H1 (cell line): ENCODE results near the gene ASTN2. TPM values are rescaled to one million over a fixed set of nuclear protein-coding genes. Genes with fewer than 3 reads are reported as not detected.

ENCODE experiments used
- CTCF ChIA-PET: fragments of 300-600 bp; sonication (Branson Sonifier 250); formaldehyde crosslinking; loops from one replicate; lab custom pipeline; 2021; ENCODE audit not compliant: partially characterized antibody; lab: Charles Lee
- POLR2A ChIA-PET: fragments of 300-600 bp; sonication (Branson Sonifier 250); formaldehyde crosslinking; loops from one replicate; lab custom pipeline; 2021; ENCODE audit warnings: inconsistent platforms; ENCODE audit not compliant: partially characterized antibody; lab: Charles Lee
- DNase-seq, 2 experiments: peaks; one replicate each; pipeline versions ENCODE4 v3.0.0 to v3.0.0-alpha.2; 2010 to 2022; ENCODE audit warnings: low spot score in 2 of 2, low read depth in 1 of 2, mixed read lengths in 1 of 2
- FAIRE-seq: peaks from 2 replicates; lab custom pipeline; 2011; peaks lifted over from hg19 to GRCh38; lab: Jason Lieb, UNC
- H2AFZ ChIP-seq: 2 replicates; pipeline ENCODE4 v1.8.1; 2012; ENCODE audit warnings: low read length, inconsistent platforms
- H2AK5ac ChIP-seq: 2 replicates; pipeline ENCODE4 v1.6.1; 2013; ENCODE audit warnings: low read depth, low read length
- H2BK120ac ChIP-seq: replicated peaks from 2 replicates; pipeline ENCODE3; 2013; ENCODE audit warnings: low read depth, low read length, inconsistent platforms
- H2BK12ac ChIP-seq: 2 replicates; pipeline ENCODE4 v1.6.1; 2013; ENCODE audit warnings: low read depth, low read length
- H2BK15ac ChIP-seq: 2 replicates; pipeline ENCODE4 v1.6.1; 2013; ENCODE audit warnings: low read length
- H2BK20ac ChIP-seq: 2 replicates; pipeline ENCODE4 v1.6.1; 2013; ENCODE audit warnings: low read length
- H2BK5ac ChIP-seq: 2 replicates; pipeline ENCODE4 v1.6.1; 2013; ENCODE audit warnings: low read depth, low read length
- H3K14ac ChIP-seq: 2 replicates; pipeline ENCODE4 v1.6.1; 2013; ENCODE audit warnings: inconsistent platforms; ENCODE audit not compliant: insufficient read length
- H3K18ac ChIP-seq: 2 replicates; pipeline ENCODE4 v1.6.1; 2013; ENCODE audit warnings: low read length; ENCODE audit errors: extremely low read depth
- H3K23ac ChIP-seq: 2 replicates; pipeline ENCODE4 v1.6.1; 2013; ENCODE audit warnings: inconsistent platforms; ENCODE audit not compliant: insufficient read length
- H3K23me2 ChIP-seq: 2 replicates; pipeline ENCODE4 v1.6.1; 2013; ENCODE audit warnings: low read depth, low read length
- H3K27ac ChIP-seq: 2 replicates; pipeline ENCODE4 v1.6.1; 2011; ENCODE audit warnings: low read depth, low read length, inconsistent platforms
- H3K27me3 ChIP-seq, 4 experiments: replicated peaks in 1 of 4; 1 replicate in 1 of 4; 2 replicates in 3 of 4; pipeline versions ENCODE4 v1.6.1 to v1.8.1; 2011 to 2013; ENCODE audit warnings: low read length in 3 of 4, mild to moderate bottlenecking in 3 of 4, inconsistent platforms in 2 of 4, mixed read lengths in 2 of 4, moderate library complexity in 1 of 4; ENCODE audit not compliant: control insufficient read depth in 3 of 4, insufficient read depth in 3 of 4; ENCODE audit errors: extremely low read depth in 1 of 4
- H3K36me3 ChIP-seq, 4 experiments: 2 replicates each; pipeline versions ENCODE4 v1.6.1 to v1.8.1; 2011 to 2013; ENCODE audit warnings: mild to moderate bottlenecking in 4 of 4, low read length in 3 of 4, moderate library complexity in 2 of 4, control low read depth in 1 of 4, inconsistent platforms in 1 of 4; ENCODE audit not compliant: insufficient read depth in 4 of 4, control insufficient read depth in 2 of 4
- H3K4ac ChIP-seq: replicated peaks from 2 replicates; pipeline ENCODE3; 2013; ENCODE audit warnings: low read length, low read depth, mixed read lengths, inconsistent platforms; ENCODE audit not compliant: insufficient read length
- H3K4me1 ChIP-seq, 4 experiments: replicated peaks in 1 of 4; 1 replicate in 1 of 4; 2 replicates in 3 of 4; pipeline versions ENCODE4 v1.6.1 to v1.8.1; 2011 to 2013; ENCODE audit warnings: low read length in 3 of 4, inconsistent platforms in 2 of 4, mixed read lengths in 1 of 4; ENCODE audit not compliant: insufficient read depth in 4 of 4, control insufficient read depth in 3 of 4
- H3K4me2 ChIP-seq, 2 experiments: 2 replicates each; pipeline versions ENCODE4 v1.6.1 to v1.8.1; 2011 to 2013; ENCODE audit warnings: low read depth in 2 of 2, low read length in 2 of 2, control low read depth in 1 of 2, inconsistent platforms in 1 of 2, mild to moderate bottlenecking in 1 of 2; ENCODE audit not compliant: insufficient read depth in 1 of 2
- H3K4me3 ChIP-seq, 4 experiments: fragments of 200-600, 300-600 bp in 1 of 4; sonication (generic), shearing (Covaris generic), sonication (Bioruptor Twin) in 1 of 4; 2 replicates each; pipeline versions ENCODE4 v1.5.1 to v1.8.1; 2011 to 2016; ENCODE audit warnings: low read length in 4 of 4, low read depth in 3 of 4, control low read depth in 2 of 4, inconsistent platforms in 2 of 4, mild to moderate bottlenecking in 2 of 4, mixed read lengths in 1 of 4, moderate library complexity in 1 of 4; ENCODE audit not compliant: insufficient read depth in 2 of 4; ENCODE audit errors: extremely low read depth in 1 of 4
- H3K56ac ChIP-seq: replicated peaks from 2 replicates; pipeline ENCODE3; 2013; ENCODE audit warnings: low read depth, mild to moderate bottlenecking, mixed read lengths, low read length, inconsistent platforms; ENCODE audit not compliant: insufficient read length
- H3K79me1 ChIP-seq: 2 replicates; pipeline ENCODE4 v1.6.1; 2013; ENCODE audit warnings: low read depth, low read length, control low read depth
- H3K79me2 ChIP-seq, 2 experiments: 2 replicates each; pipeline versions ENCODE4 v1.6.1 to v1.8.1; 2012 to 2013; ENCODE audit warnings: low read length in 2 of 2, mild to moderate bottlenecking in 2 of 2, inconsistent platforms in 1 of 2; ENCODE audit not compliant: insufficient read depth in 2 of 2, control insufficient read depth in 1 of 2
- H3K9ac ChIP-seq, 4 experiments: replicated peaks in 1 of 4; 1 replicate in 1 of 4; 2 replicates in 3 of 4; pipeline versions ENCODE4 v1.6.1 to v1.8.1; 2011 to 2013; ENCODE audit warnings: low read depth in 3 of 4, low read length in 3 of 4, control low read depth in 2 of 4, mild to moderate bottlenecking in 2 of 4, moderate library complexity in 2 of 4, inconsistent platforms in 1 of 4; ENCODE audit errors: extremely low read depth in 1 of 4
- H3K9me3 ChIP-seq, 2 experiments: 2 replicates each; pipeline versions ENCODE4 v1.6.1 to v1.8.1; 2012 to 2013; ENCODE audit warnings: mild to moderate bottlenecking in 2 of 2, moderate library complexity in 2 of 2, control low read depth in 1 of 2, inconsistent platforms in 1 of 2, low read depth in 1 of 2, low read length in 1 of 2, mixed read lengths in 1 of 2; ENCODE audit not compliant: insufficient read depth in 2 of 2
- H4K20me1 ChIP-seq, 2 experiments: replicated peaks in 1 of 2; 2 replicates each; pipeline versions ENCODE3 to v1.8.1; 2011 to 2013; ENCODE audit warnings: inconsistent platforms in 2 of 2, low read length in 2 of 2, mild to moderate bottlenecking in 1 of 2; ENCODE audit not compliant: insufficient read depth in 2 of 2, control insufficient read depth in 1 of 2
- H4K5ac ChIP-seq: 2 replicates; pipeline ENCODE4 v1.6.1; 2013; ENCODE audit warnings: low read length, low read depth, mixed read lengths, inconsistent platforms; ENCODE audit not compliant: insufficient read length
- H4K8ac ChIP-seq: 2 replicates; pipeline ENCODE4 v1.8.0; 2013; ENCODE audit warnings: mild to moderate bottlenecking, moderate library complexity, low read length, inconsistent platforms; ENCODE audit not compliant: insufficient read depth; ENCODE audit errors: extremely low read depth
- H4K91ac ChIP-seq: replicated peaks from 2 replicates; pipeline ENCODE3; 2013; ENCODE audit warnings: low read length, mixed read lengths, inconsistent platforms; ENCODE audit not compliant: insufficient read length
- NANOG ChIP-seq: IDR thresholded peaks from 2 replicates; pipeline ENCODE4 v1.6.1; 2011; ENCODE audit warnings: low read length, low read depth, mild to moderate bottlenecking, inconsistent platforms; ENCODE audit not compliant: insufficient read depth, poor library complexity, severe bottlenecking
- NRF1 ChIP-seq: IDR thresholded peaks from 2 replicates; pipeline ENCODE4 v1.6.1; 2011; ENCODE audit warnings: mild to moderate bottlenecking, low read depth, low read length, improper control_type of control experiment
- SIN3A ChIP-seq, 2 experiments: IDR thresholded peaks in 1 of 2; conservative IDR thresholded peaks in 1 of 2; 2 replicates each; pipeline ENCODE4 v1.6.1; 2011 to 2012; ENCODE audit warnings: low read length in 2 of 2, improper control_type of control experiment in 1 of 2, low read depth in 1 of 2, mild to moderate bottlenecking in 1 of 2
- SUZ12 ChIP-seq: fragments of 200-600 bp; sonication (generic); IDR thresholded peaks from 2 replicates; pipeline ENCODE4 v1.6.1; 2012; ENCODE audit warnings: mild to moderate bottlenecking, inconsistent platforms, low read length, moderate library complexity, mixed read lengths
- TCF12 ChIP-seq: IDR thresholded peaks from 2 replicates; pipeline ENCODE4 v1.6.1; 2011; ENCODE audit warnings: low read depth, mild to moderate bottlenecking, low read length
- WGBS, 2 experiments: shearing (Covaris generic) in 1 of 2; methylation state at CpG; one replicate each; pipeline versions ENCODE4 v1.1.6 to v1.1.7; 2013 to 2015; ENCODE audit warnings: low lambda C conversion rate in 2 of 2, mixed read lengths in 2 of 2, inconsistent platforms in 1 of 2, low coverage in 1 of 2, missing lambda C conversion rate in 1 of 2; ENCODE audit not compliant: insufficient replicate concordance in 2 of 2, insufficient coverage in 1 of 2, insufficient read length in 1 of 2; ENCODE audit errors: extremely low coverage in 1 of 2, missing lambda C conversion rate in 1 of 2; 5-methylcytosine and 5-hydroxymethylcytosine counted together
- polyA plus RNA-seq, 7 experiments: library from polyadenylated mRNA; depleted of rRNA in 3 of 7; stranded (reverse) in 5 of 7; unstranded in 2 of 7; fragments of >200 nt in 5 of 7; fragments of 200-250 nt in 2 of 7; gene quantifications; 1 replicate in 5 of 7; 2 replicates in 1 of 7; 4 replicates in 1 of 7; pipeline versions ENCODE4 v1.2.1 to v1.2.3, GENCODE V29; 2011 to 2013; ENCODE audit warnings: missing spikeins in 2 of 7, mixed read lengths in 2 of 7
- total RNA-seq: library from RNA; stranded (reverse); fragmentation: NEBNext Ultra II Directional; extraction: Animal tissue kit (Norgen Biotek cat#: 25700); gene quantifications from 2 replicates; pipeline ENCODE4 v1.2.1, GENCODE V29; 2021

Gene ASTN2
- total and polyA plus RNA-seq, 2 of the 8 experiments (the other 6 are each of a cell fraction or from before 2014, with no cell fraction given) = 8.2 to 13.7 TPM

DNA sequence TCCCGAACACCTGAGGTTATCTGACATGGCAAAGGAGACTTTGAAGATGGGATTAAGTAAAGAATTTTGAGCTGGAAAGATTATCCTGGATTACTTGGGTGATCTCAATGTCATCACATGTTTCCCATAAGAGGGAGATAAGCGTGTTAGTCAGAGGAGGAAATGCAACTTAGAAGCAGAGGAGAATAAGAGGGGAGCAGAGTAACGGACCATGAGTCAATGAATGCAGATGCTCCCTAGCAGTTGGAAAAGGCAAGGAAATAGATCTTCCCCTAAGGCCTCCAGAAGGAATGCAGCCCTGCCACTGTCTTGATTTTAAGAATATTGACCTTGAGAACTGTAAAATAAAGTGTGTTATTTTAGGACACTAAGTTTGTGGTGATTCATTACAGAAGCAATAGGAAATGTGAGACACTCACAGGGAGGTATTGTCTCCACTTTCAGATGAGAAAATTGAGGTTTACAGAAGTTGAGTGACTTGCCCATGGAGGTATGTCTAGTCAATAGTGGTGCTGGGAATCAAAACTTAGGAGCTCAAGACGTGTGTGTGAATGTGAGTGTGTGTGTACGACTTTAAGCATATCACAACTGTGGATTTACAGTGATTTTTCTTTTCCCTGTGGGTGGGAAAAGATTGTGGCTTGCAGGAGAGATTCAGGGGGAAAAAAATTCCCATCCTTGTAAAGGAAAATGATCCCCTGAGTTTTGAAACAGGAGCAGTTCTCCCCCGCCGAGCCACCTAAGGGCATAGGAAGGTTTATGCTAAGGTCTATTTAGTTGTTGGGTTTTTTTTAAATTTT lies 602.4 kb downstream of the ASTN2 start:
- Histone ChIP-seq H2AK5ac (no peak overlapping the region), H3K4me3 (no peak overlapping the region), H4K91ac (no peak overlapping the region), H2BK20ac (no peak overlapping the region), H3K9ac (no peak overlapping the region), H3K36me3 (no peaks in the 10 kb centered on the region), H3K56ac (no peak overlapping the region), H3K27me3 (no peaks in the 10 kb centered on the region), H2BK15ac (no peak overlapping the region), H3K4me2 (no peak overlapping the region), H4K8ac (no peak overlapping the region), H4K5ac (no peak overlapping the region), H3K4ac (no peak overlapping the region), H2BK5ac (no peak overlapping the region), H3K27ac (no peak overlapping the region), H2AFZ (no peak overlapping the region), H3K4me1 (peaks cover 0 to 2% (median 0%) of the 10 kb centered on the region in 4 experiments; a peak in 2 of 7 replicates), H3K9me3 (no peaks in the 10 kb centered on the region), H3K14ac (no peak overlapping the region), H2BK12ac (no peak overlapping the region), H3K79me2 (no peaks in the 10 kb centered on the region), H2BK120ac (no peak overlapping the region), H3K23me2 (no peaks in the 10 kb centered on the region), H4K20me1 (no peaks in the 10 kb centered on the region), H3K18ac (no peak overlapping the region), H3K23ac (no peak overlapping the region), H3K79me1 (no peaks in the 10 kb centered on the region)
- POLR2A ChIA-PET = no interaction called here
- FAIRE-seq = no peak
- CTCF ChIA-PET = interaction anchor here (0.6 to 1.2 kb wide), 6 partner anchors 16 to 1793 kb away, joined by 3 to 10 read pairs (median 3); no protein-coding TSS in a partner anchor
- TF ChIP-seq NRF1 (no peak), SIN3A (conservative IDR thresholded peaks at IDR 0.05 in 1 of 2, IDR thresholded peaks at IDR 0.05 in 1 of 2; ENCODE audit: low read depth in 1 of 2, low read length in 2 of 2) (no peak), SUZ12 (no peak), TCF12 (no peak), NANOG (no peak)
- WGBS, 2 experiments = 76% methylated on average over 7 of the region's 7 CpGs; no CpG with 5 or more reads in 1 of the 2 experiments
- DNase-seq = no peak
